HG03442 (cell line): ENCODE measurements around the gene TBC1D5.

Source experiments
- ATAC-seq: cut with Tn5 transposase; IDR thresholded peaks from one replicate; pipeline ENCODE4 v1.9.1; 2021; ENCODE audit warnings: mild to moderate bottlenecking, moderate library complexity; ENCODE audit not compliant: unreplicated experiment

Gene TBC1D5

DNA sequence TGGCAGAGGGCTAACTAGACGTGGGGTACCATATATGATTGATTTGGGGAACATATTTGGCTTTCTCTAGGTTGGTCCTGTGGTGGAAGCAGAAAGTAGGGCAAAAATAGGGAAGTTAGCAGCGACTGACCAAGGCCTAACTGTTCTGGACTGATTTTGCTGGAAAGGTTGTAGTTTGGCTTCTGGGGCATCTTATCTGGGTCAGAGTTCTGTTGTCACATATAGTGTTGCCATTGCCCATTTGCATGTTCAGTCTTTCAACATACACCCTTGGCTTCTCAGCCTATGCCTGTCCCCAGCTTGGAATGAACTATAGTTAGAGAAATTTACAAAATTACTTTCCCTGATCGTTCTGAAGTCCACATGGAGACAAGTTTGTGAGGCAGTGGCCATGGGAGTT is 426.5 kb downstream of the TBC1D5 start:
- ATAC-seq, result no peak

DNA sequence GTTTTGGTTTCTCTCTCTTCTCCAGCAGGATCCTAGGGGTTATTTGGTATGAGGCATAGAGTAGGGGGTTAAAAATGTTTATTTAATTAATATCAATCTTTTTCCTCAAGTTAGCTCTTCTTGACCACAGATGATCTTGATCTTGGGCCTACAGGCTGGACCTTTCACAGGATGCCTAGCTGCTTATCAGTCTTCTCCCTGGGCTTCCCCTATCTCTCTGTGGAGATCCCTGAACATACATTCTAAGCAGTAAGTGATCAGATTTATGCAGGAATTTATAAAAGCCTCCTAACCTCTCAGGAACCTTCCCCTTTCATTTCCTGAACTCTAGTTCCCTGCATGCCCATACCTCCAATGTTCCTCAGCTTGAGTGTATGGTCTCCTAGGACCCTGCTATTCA is 428.3 kb downstream of the TBC1D5 start:
- no peak for ATAC-seq

GRCh38 chr3:17313746-17314145 is 428.7 kb downstream of the TBC1D5 start:
- no peak for ATAC-seq

GRCh38 chr3:17310983-17311382 is 431.4 kb downstream of the TBC1D5 start:
- ATAC-seq, result no peak

- no peak for ATAC-seq
Observed at GRCh38 chr3:17307887-17308286, 434.5 kb downstream of the TBC1D5 start.

- ATAC-seq, result no peak
Observed at GRCh38 chr3:17307482-17307881, 434.9 kb downstream of the TBC1D5 start.

DNA sequence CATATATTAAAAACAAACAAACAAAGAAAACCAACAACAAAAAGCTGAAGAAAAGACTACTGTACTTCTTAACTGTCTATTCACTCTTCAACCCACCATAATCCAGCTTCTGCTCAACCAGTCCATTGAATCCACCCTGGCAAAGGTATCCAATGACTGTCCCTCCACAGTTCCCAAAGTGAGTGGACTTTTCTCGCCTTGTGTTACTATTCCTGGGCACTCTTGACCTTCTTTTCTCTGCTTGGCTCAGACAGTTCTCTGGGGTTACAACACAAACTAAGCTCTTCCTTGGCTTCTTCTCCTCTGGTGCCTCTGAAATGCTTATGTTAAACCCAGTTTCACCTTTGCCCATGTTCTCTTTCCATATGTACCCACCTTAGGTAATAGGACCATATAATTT is 437.5 kb downstream of the TBC1D5 start:
- ATAC-seq, result no peak

GRCh38 chr3:17302774-17303173 is 439.7 kb downstream of the TBC1D5 start:
- ATAC-seq, result no peak

GRCh38 chr3:17302170-17302569 is 440.3 kb downstream of the TBC1D5 start:
- ATAC-seq, result no peak

GRCh38 chr3:17301271-17301670 is 441.2 kb downstream of the TBC1D5 start:
- no peak for ATAC-seq

GRCh38 chr3:17300441-17300840 is 442.0 kb downstream of the TBC1D5 start:
- ATAC-seq, result no peak

GRCh38 chr3:17298038-17298437 is 444.4 kb downstream of the TBC1D5 start:
- no peak for ATAC-seq

- ATAC-seq, result no peak
Observed at GRCh38 chr3:17292556-17292955, 449.9 kb downstream of the TBC1D5 start.

- ATAC-seq, result no peak
Observed at GRCh38 chr3:17290894-17291293, 451.5 kb downstream of the TBC1D5 start.

GRCh38 chr3:17288839-17289399 is 453.5 kb downstream of the TBC1D5 start:
- no peak for ATAC-seq

GRCh38 chr3:17287006-17287689 is 455.3 kb downstream of the TBC1D5 start:
- ATAC-seq, result no peak

- no peak for ATAC-seq
Observed at GRCh38 chr3:17278006-17278405, 464.4 kb downstream of the TBC1D5 start.

GRCh38 chr3:17266846-17267245 is 475.6 kb downstream of the TBC1D5 start:
- no peak for ATAC-seq

- no peak for ATAC-seq
Observed at GRCh38 chr3:17261627-17262369, 480.6 kb downstream of the TBC1D5 start.

GRCh38 chr3:17260257-17260656 is 482.2 kb downstream of the TBC1D5 start:
- ATAC-seq, result no peak

- ATAC-seq, result no peak
Observed at GRCh38 chr3:17259685-17260084, 482.7 kb downstream of the TBC1D5 start.

DNA sequence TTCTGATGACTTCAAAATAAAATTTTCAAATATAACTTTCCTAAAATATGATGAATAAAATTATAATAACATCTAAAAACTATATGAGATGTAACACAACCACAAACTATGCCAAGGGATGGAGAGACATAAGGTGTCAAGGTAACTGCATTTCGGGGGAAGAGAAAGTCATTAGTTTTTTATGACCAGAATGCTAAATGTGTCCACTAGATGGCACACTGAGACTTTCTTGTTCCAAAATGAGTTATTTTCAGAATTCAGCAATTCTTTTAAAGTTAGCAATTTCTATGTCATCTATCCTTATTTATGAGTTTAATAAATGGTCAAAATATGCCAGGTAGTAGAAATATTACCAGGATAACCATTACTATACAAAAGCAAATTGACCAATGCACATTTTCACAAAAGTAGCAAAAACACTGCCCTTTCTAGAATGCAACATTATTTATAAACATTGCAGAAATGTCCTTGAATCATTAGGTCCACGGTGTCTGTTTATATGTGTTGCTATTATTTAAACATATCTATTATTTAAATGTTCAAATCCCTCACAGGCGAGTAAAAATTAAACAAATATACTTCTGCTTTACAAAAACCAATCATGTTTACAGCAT is 483.5 kb downstream of the TBC1D5 start:
- ATAC-seq, result no peak
